Measurements from ENCODE around the gene RIPK4. TPM values are rescaled to one million over a fixed set of nuclear protein-coding genes. Genes with fewer than 3 reads are reported as not detected.

RIPK4 gene
- total RNA-seq, 1 experiment from 2014 or later = 0.31 TPM

DNA sequence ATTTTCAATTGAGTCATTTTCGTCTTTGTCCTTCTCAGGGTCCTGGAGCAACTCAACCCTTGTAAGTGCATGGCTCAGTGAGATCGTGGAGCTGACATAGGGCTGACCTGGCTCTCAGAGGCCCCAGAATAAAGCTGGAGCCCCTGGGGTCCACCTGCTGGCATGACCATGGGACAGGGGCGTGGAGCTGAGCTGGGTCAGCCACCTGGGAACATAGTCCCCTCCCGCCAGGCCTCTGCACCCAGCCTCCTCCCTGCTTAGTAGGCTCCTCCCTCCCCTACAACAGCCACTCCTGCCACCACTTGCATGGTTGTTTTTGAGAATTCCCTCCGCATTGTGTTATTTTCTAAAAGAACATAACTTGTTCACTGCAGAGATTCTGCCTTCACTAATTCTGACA is 3.1 kb upstream of the RIPK4 start:
- DNase-seq (ENCODE audit: low read depth) = no peak

DNA sequence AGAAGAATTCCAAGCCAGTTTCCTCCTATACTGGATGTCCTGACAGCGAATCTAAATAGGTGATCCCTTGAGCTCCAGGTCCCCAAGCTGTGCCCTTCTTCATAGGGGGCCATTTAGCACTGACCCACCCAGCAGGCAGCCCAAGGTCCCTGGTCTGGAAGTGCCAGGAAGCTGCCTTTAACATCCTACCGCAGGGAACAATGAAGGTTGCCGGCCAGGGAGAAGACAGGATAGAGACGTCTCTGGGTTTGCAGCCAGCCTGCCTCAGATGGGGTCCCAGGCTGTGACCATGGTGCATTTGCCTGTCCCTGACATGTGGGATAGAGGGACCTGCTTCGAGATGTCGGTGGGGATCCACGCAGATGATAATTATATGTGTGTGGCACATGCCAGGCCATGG is 2.7 kb upstream of the RIPK4 start:
- no peak for DNase-seq (ENCODE audit: low read depth)

GRCh38 chr21:41769111-41769510 is 2.3 kb upstream of the RIPK4 start:
- no peak for DNase-seq (ENCODE audit: low read depth)

DNA sequence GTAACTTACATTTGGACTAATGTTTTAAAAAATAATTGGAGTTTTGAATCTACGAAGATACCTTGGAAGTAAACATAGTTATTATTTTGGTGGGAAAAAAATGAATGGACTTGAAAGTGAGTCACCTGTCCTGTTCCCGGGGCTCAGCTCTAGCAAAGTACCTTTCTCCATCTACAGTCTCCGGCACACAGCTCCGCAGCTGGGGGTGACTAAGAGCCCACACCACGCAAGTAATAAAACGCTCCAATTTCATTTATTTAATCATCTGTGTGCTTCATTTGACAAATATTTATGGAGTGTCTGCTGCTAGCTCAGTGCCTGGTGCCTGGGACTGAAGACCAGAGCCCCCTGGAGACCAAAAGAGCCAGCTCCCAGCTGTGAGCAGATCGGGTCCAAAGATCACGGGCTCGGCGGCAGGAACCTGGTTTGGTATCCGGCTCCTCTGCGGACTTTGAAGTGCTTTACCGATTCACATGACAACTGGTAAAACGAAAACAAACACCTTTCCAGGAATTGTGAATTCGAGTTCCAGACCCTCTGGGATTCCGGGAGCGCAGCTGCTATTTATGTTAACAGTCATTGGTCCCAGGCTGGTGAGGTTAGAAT is 1.7 kb upstream of the RIPK4 start:
- DNase-seq (ENCODE audit: low read depth) = peak; percentile 83

- peak; percentile 56 for DNase-seq (ENCODE audit: low read depth)
Observed at GRCh38 chr21:41767606-41768436, 969 bp upstream of the RIPK4 start.

GRCh38 chr21:41765973-41766882 is 624 bp downstream of the RIPK4 start:
- no peak for DNase-seq (ENCODE audit: low read depth)

DNA sequence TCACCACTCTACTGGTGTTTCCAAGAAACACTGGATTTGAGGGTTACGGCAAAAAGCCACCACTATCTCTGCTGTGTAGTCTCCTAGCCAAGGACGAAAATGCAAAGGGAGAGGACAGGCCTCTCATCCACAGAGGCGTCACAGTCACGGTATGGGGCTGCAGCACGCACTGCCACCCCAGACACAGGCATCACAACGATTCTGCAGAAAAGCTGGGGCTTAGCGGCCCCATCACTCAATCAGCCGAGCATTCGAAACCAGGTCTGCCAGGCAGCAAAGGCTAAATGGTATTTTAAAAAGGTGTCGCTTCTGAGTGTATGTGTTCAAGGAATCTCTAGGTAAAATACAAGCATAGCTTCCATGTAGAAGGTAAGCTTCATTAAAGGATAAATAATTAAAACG is 1.4 kb downstream of the RIPK4 start:
- DNase-seq (ENCODE audit: low read depth) = no peak

GRCh38 chr21:41764558-41765419 is 2.1 kb downstream of the RIPK4 start:
- no peak for DNase-seq (ENCODE audit: low read depth)

GRCh38 chr21:41763996-41764395 is 2.9 kb downstream of the RIPK4 start:
- no peak for DNase-seq (ENCODE audit: low read depth)

DNA sequence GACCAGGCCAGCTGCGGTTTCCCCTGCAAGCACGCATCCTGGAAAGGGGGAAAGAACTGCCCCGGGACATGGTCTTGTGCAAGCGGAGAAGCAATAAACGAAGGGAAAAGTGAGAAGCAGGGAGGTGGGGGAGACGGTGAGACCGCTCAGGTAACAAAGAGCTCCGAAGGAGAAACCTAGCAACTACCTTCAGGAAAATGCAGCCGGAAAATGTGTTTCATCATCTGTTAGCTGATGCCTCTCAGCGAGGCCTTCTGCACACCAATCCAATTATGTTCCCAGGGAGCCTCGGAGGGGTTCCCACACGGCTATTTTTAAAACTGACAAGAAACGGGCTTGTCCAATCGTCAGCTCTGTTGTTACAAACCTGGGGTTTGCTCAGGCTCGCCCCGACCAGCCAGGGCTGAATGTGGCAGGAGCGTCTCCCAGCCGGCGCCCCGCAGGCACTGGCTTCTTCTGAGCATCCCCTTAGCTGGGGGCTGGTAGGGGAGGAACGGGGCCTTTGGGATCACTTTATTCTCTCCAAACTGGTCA is 3.4 kb downstream of the RIPK4 start:
- no peak for DNase-seq (ENCODE audit: low read depth)

- no peak for DNase-seq (ENCODE audit: low read depth)
Observed at GRCh38 chr21:41762753-41763152, 4.1 kb downstream of the RIPK4 start.

- DNase-seq (ENCODE audit: low read depth) = no peak
Observed at GRCh38 chr21:41761934-41762635, 4.8 kb downstream of the RIPK4 start.

GRCh38 chr21:41761211-41761933 is 5.5 kb downstream of the RIPK4 start:
- no peak for DNase-seq (ENCODE audit: low read depth)

- DNase-seq (ENCODE audit: low read depth) = no peak
Observed at GRCh38 chr21:41760411-41760810, 6.4 kb downstream of the RIPK4 start.

GRCh38 chr21:41759926-41760325 is 6.9 kb downstream of the RIPK4 start:
- DNase-seq (ENCODE audit: low read depth) = no peak

DNA sequence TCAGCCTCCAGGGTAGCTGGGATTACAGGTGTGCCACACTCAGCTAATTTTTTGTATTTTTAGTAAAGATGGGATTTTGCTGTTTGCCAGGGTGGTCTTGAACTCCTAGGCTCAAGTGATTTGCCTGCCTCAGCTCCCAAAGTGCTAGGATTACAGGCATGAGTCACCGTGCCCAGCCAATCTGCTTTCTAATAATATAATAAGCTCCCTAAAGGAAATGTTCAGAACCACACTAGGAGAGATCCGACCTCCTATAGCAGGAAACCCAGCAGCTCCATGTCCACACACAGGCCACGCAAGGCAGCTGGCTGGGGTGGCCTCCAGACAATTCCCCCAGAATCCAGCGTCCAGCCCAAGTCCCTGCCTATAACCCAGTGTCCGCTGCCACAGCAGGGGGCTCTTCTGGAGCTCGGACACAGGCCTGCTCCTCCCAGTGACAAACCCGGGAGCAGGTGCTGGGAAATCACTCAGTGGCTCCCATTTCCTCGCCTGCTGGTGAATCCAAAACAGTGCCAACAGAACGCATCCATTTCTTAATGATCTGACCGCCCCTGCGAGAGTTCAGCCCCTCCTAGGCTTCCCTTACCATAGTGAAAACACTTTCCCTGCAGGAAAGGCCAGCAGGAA is 7.5 kb downstream of the RIPK4 start:
- DNase-seq (ENCODE audit: low read depth) = peak; percentile 17

- DNase-seq (ENCODE audit: low read depth) = peak; percentile 63
Observed at GRCh38 chr21:41758550-41758949, 8.3 kb downstream of the RIPK4 start.

DNA sequence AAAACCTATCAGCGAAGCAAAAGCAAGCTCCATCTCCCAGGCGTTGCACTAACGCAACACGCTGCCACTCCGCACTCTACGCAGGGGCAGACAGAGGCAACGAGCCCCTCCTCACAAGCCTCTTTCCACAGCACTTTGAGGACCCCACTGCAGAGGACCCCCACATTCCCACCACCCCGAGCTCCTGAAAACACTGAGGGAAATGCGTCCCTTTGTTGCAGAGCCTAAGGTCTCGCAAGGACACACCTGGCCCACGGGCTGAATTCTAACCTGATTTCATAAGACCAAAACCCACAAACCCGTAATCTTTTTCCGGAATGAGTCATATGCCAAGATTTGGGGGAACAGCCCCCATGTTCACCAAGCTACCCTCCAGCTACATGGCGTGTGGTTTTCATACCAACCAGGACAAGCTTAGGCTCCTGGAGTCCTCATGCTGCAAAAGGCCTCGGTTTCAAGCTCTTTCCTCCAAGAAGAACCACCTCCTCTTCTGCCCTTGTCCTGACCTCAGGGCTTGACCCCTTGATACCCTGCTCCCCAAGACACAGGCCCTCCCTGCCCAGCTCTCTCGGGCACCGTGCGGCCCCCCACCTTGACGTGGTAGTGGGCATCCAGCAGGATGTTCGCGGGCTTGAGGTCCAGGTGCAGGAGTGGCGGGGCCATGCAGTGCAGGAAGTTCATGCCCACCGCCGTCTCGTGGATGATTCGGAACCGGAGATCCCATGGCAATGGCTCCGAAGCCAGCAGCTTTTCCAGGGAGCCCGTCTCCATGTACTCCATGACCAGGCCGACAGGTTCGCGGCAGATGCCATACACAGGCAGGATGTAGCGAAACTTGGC is 10.7 kb downstream of the RIPK4 start:
- DNase-seq (ENCODE audit: low read depth) = no peak

Measured in HT1080 (cell line).